GM15510 (cell line): ENCODE measurements around the gene ZDHHC7.

Experiments
- POLR2A ChIP-seq: IDR thresholded peaks from 3 replicates; pipeline ENCODE4 v1.6.1; 2011; ENCODE audit warnings: borderline replicate concordance; ENCODE audit not compliant: insufficient read length; ENCODE audit errors: extremely low read depth

Gene ZDHHC7

DNA sequence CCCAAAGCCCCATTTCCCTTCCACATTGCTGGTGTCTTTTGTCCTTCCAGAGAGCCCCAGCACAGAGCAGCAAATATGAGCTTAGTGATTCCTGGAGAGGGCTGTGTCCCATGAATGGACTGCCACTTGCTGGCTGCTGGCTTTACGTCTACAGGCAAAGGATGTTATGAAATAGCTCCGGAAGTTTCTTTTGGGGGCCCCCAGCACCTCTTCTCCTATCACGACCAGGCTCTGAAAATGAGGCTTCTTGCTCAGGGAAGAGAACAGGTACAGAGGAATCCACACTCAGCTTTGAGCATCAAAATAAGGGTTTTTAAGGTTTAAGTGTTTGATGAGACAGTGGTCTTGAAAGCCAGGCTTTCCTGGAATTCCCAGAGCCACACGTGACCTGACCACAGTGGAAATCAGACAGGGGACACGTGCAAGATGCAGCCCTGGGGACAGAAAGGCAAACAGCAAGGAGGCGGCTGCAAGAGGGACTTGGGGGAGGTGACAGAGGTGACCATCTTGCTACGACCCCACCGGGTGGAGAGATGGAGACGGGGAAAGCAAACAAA lies 58.1 kb downstream of the ZDHHC7 start:
- TF ChIP-seq POLR2A: no peak

DNA sequence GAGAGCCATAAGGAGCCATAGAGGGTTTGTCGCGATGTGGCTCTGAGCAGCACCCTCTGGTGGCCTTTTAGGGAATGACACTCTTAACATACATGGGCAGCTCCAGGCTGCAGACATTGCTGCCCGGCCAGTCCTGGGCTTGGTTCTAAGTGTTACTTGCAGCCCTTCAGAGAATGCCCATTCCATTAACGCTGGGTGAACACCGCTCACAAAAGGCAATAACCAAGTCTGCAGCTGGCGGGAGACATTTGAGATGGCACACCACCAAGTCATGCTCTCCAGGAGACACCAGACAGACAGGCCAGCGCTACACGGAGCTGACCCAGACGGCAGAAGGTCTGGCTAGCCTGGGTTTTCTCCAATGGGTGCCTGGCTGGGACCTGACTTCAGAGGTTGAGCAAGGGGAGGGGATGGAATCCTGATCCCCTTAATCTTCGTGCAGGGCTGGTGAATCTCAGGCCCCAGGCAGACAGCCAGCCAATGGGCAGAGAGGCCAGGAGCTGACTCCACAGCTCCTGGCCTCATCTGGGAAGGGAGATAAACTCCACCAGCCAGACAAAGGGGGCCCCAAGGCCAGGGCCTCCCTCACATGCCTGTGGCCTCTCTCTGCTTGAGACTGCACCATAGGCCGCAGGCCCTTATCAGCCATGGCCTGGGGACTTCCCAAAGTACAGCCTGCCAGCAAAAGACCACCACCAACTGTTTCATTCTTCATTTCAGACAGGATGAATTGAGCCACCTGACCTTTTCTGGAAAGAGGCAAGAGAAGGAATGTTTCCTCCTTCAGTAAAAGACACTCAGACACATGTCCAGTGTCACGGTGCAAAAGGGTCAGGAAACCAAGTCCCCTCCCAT lies 58.8 kb downstream of the ZDHHC7 start:
- TF ChIP-seq POLR2A: no peak

DNA sequence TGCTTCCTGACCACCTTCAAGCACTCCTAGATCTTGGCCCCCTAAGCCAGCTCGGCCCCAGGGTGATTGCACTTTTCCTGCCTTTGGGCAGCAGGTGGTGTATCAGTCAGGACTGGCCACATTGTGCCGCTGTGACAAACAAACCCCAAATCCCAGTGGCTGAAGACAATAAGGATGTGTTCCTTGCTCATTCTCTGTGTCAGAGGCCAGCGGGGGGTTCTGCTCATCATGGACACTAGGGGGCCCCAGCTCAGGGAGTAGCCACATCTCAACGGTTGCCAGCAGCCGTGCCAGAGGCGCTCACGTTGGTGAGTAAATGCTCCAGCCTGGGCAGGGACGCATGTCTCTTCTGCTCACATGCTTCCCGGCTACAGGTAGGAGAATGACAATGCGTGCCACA lies 60.4 kb downstream of the ZDHHC7 start:
- TF ChIP-seq POLR2A: no peak

DNA sequence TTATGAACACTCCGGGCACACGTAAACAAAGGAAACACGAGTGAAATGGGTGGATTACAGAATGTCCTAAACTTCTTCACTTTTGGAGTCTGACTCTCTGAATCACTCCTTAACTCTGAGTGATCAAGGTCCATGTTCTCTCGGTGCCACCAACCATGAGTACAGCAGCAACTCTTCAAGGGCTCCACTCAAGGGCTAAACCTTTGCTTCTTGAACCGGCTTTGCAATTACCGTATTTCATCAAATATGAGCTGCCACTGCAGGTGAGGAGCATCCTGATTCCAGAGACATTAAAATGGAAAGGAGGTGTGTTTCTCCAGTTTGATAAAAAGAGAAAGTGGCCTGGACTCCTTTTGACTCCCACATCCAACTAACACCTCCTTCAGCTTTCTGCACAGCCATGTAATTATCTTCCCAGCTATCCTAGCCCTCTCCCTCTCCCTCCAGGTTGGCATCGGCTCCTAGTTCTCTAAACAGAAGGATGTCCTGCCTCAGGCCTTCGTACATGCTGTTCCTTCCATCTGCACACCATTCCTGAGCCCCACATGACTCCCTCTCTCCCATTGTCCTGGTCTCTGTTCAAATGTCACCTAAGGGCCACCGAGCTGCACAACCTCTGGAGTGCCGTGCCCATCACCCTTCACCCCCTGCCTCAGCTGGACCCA lies 61.4 kb downstream of the ZDHHC7 start:
- TF ChIP-seq POLR2A: no peak

DNA sequence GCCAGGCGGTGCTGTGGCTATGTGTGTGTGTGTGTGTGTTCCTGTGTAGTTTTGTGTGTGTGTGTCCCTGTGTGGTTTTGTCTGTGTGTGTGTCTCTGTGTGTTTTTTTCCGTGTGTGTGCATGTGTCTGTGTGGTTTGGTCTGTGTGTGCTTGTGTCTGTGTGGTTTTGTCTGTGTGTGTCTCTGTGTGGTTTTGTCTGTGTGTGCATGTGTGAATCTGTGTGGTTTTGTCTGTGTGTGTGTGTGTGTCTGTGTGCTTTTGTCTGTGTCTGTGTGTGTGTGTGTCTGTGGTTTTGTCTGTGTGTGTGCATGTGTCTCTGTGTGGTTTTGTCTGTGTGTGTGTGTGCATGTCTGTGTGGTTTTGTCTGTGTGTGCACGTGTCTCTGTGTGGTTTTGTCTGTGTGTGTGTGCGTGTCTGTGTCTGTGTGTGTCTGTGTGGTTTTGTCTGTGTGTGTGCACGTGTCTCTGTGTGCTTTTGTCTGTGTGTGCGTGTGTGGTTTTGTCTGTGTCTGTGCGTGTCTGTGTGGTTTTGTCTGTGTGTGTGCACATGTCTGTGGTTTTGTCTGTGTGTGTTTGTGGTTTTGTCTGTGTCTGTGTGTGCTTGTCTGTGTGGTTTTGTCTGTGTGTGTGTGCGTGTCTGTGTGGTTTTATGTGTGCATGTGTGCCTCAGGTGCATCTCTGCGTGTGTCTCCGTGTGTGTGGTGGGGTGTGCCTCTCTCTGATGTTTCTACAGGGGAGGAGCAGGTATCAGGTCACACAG lies 62.3 kb downstream of the ZDHHC7 start:
- no peak for TF ChIP-seq POLR2A

DNA sequence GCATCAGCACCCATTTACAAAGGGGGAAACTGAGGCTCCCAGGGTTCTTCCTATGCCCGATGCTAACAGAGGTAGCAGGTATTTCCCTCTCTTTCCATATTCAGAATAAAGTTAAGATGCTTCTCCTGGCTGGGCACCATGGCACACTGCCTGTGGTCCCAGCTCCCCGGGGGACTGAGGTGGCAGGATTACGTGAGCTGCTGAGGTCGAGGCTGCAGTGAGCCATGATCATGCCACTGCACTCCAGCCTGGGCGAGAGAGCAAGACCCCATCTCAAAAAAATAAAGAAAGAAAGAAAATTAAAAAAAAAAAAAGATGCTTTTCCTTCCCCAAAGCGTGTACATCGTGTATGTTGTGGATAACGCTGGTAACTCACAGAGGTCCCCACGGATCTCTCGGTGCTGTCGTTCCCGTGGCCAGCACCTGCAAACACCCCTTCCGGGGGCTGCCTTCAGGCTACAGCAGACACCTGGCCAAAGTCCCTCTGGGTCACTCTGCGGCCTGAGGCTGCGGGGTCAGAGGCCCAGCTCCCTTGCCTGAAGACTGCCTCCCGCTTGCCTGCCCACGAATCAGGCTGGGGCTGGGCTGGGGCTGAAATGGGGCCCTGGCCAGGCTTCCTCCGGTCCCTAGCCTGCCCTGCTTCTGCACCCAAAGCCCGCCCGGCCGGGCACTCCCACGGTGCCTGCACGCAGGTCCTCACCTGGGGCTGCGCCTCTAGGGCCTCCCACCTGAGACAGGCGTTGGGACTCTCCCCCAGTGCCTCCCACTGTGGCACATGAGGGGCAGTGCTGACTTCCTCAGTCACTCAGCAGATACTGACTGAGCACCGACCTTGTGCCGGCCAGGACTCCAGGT lies 63.1 kb downstream of the ZDHHC7 start:
- TF ChIP-seq POLR2A: no peak

DNA sequence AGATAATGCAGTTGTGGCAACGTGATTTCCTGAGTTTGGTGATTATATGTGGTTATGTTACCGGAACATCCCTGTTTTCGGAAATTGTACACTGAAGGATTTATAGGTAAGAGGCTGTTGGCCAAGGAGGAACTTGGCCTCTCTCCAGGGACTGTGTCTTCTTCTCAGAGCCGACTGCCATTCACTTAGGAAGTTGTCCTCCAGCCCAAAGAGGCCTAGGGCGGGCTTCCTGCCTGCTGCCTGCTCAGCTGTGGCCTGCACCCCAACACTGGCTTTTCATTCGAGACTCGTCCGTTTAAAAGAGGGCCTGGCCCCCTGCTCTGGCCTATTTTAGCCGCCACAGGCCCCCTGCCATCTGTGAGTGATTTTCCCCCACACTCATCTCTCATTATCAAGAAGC lies 64.3 kb downstream of the ZDHHC7 start:
- TF ChIP-seq POLR2A: no peak

DNA sequence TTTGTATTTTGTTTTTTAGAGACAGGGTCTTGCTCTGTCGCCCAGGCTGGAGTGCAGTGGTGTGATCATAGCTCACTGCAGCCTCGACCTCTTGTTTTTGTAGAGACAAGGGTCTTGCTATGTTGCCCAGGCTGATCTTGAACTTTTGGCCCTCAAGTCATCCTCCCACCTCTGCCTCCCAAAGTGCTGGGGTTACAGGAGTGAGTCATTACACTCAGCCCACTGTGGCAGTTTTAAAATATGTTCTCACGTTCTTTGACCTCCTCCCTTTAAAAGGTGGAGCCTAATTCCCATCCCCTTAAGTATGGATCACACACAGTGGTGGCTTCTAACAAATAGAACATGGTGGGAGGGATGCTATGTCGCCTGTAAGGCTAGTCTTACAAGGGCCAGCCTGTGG lies 67.7 kb downstream of the ZDHHC7 start:
- TF ChIP-seq POLR2A: no peak

DNA sequence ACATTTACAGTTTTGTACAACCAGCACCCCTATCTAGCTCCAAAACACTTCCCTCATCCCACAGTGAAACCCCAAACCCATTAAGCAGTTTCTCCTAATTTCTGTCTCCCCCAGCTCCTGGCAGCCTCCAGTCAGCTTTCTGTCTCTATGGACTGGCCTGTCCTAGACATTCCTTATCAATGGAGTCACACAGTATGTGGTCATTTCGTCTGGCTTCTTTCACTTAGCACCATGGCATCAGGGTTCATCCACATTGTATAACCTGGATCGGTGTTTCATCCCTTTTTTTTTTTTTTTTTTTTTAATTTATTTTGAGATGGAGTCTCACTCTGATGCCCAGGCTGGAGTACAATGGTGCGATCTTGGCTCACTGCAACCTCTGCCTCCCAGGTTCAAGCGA lies 68.5 kb downstream of the ZDHHC7 start:
- no peak for TF ChIP-seq POLR2A

DNA sequence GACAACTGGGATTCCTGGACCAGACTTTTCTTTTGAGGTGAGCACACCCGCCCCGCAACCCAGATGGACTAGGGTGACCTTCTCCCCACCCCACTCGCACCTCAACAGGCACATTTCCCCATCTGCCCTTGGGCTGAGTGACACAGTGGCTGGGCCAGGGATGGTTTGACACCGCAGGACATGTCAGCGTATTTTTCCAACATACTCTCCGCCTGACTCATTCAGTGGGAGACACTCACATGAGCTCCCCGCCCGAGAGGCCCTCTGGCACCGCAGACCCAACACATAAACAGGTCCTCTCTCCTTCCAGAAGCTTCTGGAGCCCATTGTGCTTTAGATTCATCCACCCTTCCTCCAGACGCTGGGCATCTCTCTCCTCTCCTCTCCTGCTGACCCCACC lies 69.4 kb downstream of the ZDHHC7 start:
- TF ChIP-seq POLR2A: no peak

DNA sequence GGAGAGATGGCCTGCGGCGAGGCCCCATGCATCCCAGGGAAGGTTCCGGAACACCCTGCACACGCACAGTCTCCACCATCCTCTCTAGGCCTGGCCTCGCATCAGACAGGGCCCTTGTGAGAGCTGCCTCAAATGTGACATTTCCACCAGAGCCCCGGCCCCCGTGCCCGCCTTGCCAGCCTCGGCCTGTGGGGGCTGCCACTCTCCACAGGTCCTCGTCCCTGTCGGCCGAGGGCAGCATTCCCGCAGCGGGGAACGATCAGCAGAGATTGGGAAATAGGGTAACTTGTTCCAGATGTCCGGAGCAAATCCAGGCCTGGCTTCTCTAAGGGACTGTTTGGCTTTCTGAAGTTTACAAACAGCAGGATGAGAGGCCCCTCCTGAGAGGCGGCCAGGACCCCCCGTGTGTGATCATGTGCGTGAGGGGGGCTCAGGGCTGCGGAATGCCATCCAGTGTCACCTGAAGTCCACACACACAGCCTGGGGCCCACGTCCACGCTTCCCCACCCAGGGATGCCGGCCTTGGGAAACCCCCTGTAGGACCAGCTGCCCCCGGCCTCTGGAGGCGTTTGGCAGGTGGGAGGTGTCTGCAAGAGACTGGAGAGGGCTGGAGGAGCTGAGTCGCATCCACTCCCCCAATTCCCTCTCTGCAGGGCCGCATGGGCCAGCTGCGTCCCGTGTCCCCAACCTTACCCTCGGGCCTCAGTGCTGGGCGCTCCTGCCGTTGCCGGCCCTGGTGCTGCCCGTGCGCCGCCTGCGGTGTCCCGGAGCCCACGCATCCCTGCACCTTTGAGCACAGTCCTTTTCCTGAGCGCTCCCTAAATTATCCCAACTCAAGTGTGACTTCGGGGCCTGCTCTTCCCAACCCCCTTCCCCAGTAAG lies 70.4 kb downstream of the ZDHHC7 start:
- no peak for TF ChIP-seq POLR2A

DNA sequence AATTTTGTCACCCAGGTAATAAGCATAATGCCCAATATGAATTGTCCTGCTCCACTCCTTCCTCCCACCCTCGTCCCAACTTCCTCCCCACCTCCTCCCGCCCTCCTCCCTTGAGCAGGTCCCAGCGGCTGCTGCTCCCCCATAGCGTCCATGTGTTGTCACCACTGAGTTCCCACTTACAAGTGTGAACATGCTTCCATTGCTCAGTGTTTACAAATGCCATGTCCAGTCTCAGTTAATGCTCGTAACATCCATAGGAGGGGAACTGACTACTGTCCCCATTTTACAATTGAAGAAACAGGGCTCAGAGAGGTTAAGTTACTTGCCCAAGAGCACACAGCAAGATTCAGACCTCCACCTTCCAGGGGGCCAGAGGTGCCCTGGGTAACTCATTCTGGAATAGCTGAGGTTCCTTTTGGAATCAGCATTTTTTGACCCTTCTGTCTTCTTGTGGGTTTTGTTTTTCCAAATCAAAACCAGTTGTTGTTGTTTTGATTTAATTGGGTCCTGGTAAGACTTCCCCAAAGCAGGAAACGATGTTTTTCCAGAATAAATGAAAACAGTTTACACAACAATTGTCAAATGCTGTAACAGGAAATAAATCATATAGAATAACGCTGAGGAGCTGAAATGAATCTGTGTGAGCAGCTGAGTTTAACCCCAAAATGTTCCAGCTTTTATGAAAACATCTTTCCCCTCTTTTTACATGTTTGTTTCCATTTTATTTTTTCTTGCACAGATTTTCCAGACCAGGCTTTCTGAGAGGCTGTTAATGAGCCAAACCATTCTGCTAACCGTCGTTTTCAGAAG lies 73.9 kb downstream of the ZDHHC7 start:
- TF ChIP-seq POLR2A: no peak
